Daoy (cell line): ENCODE data around the gene SLC17A7. TPM values are rescaled to one million over a fixed set of nuclear protein-coding genes. Genes with fewer than 3 reads are reported as not detected.
"Not testable (repeated sequence)": the region's sequence is repeated elsewhere in the genome, so short reads cannot be mapped to it uniquely, and the experiment has no call there.

Experiments used
- DNase-seq: peaks from one replicate; pipeline ENCODE4 v3.0.0-alpha.2; 2015; ENCODE audit warnings: low read depth
- total RNA-seq: library from RNA; depleted of rRNA; stranded (reverse); fragments of >200 nt; shearing (Covaris generic); gene quantifications from 2 replicates; pipeline ENCODE4 v1.2.3, GENCODE V29; 2014

SLC17A7 gene
- total RNA-seq, 1 experiment from 2014 or later, result not detected

GRCh38 chr19:49444100-49444700, 2.9 kb upstream of the SLC17A7 start:
- not testable (repeated sequence) for DNase-seq

GRCh38 chr19:49443366-49444099, 2.2 kb upstream of the SLC17A7 start:
- DNase-seq, result peak; percentile 97

GRCh38 chr19:49442771-49443365, 1.5 kb upstream of the SLC17A7 start:
- peak; percentile 93 for DNase-seq

- DNase-seq, result peak; percentile 65
Observed at GRCh38 chr19:49442354-49442753, 1.0 kb upstream of the SLC17A7 start.

GRCh38 chr19:49441960-49442350, 628 bp upstream of the SLC17A7 start:
- no peak for DNase-seq

GRCh38 chr19:49440439-49441209, 703 bp downstream of the SLC17A7 start:
- DNase-seq, result no peak

GRCh38 chr19:49439836-49440235, 1.5 kb downstream of the SLC17A7 start:
- DNase-seq, result no peak

- no peak for DNase-seq
Observed at GRCh38 chr19:49438261-49438660, 3.1 kb downstream of the SLC17A7 start.

GRCh38 chr19:49437231-49437630, 4.1 kb downstream of the SLC17A7 start:
- no peak for DNase-seq

- DNase-seq, result peak; percentile 73
Observed at GRCh38 chr19:49436381-49437017, 4.8 kb downstream of the SLC17A7 start.

GRCh38 chr19:49435670-49436069, 5.7 kb downstream of the SLC17A7 start:
- DNase-seq, result no peak

- no peak for DNase-seq
Observed at GRCh38 chr19:49434907-49435583, 6.3 kb downstream of the SLC17A7 start.

- DNase-seq, result no peak
Observed at GRCh38 chr19:49433240-49433901, 8.0 kb downstream of the SLC17A7 start.

- DNase-seq, result no peak
Observed at GRCh38 chr19:49432141-49433073, 8.9 kb downstream of the SLC17A7 start.

GRCh38 chr19:49431330-49431749, 10.0 kb downstream of the SLC17A7 start:
- no peak for DNase-seq

- peak; percentile 54 for DNase-seq
Observed at GRCh38 chr19:49430678-49431329, 10.5 kb downstream of the SLC17A7 start.

GRCh38 chr19:49430172-49430677, 11.1 kb downstream of the SLC17A7 start:
- no peak for DNase-seq

- DNase-seq, result no peak
Observed at GRCh38 chr19:49428547-49429451, 12.5 kb downstream of the SLC17A7 start.
